ENCODE data around the gene GZMH.

- TF ChIP-seq, protein P1, sequence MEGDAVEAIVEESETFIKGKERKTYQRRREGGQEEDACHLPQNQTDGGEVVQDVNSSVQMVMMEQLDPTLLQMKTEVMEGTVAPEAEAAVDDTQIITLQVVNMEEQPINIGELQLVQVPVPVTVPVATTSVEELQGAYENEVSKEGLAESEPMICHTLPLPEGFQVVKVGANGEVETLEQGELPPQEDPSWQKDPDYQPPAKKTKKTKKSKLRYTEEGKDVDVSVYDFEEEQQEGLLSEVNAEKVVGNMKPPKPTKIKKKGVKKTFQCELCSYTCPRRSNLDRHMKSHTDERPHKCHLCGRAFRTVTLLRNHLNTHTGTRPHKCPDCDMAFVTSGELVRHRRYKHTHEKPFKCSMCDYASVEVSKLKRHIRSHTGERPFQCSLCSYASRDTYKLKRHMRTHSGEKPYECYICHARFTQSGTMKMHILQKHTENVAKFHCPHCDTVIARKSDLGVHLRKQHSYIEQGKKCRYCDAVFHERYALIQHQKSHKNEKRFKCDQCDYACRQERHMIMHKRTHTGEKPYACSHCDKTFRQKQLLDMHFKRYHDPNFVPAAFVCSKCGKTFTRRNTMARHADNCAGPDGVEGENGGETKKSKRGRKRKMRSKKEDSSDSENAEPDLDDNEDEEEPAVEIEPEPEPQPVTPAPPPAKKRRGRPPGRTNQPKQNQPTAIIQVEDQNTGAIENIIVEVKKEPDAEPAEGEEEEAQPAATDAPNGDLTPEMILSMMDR (IDR thresholded peaks at IDR 0.05): no peak
- no peak for TF ChIP-seq POLR2A (IDR thresholded peaks at IDR 0.05)
Observed at GRCh38 chr14:24631749-24632335, 22.4 kb upstream of the GZMH start.

Measured in lower leg skin (tissue), 3 donors.